Inflammatory macrophage treated with lipopolysaccharide for 4 hours (primary cell): Measurements from ENCODE around the gene CT83.

ENCODE experiments used
- DNase-seq: peaks from one replicate; pipeline ENCODE4 v3.0.0-alpha.2; 2020

Gene CT83

GRCh38 chrX:116462822-116463221, at the start of gene CT83:
TSS of gene CT83 (minus strand) at chrX:116462976. CDS start at chrX:116462856, 120 bp downstream.
- DNase-seq: no peak

GRCh38 chrX:116499780-116500179, 37.0 kb upstream of the CT83 start:
- no peak for DNase-seq

GRCh38 chrX:116493271-116493670, 30.5 kb upstream of the CT83 start:
- DNase-seq: no peak

- no peak for DNase-seq
Measured at GRCh38 chrX:116490104-116490503, 27.3 kb upstream of the CT83 start.

GRCh38 chrX:116480059-116480458, 17.3 kb upstream of the CT83 start:
- no peak for DNase-seq

- no peak for DNase-seq
Measured at GRCh38 chrX:116449156-116449555, 13.6 kb downstream of the CT83 start.

- no peak for DNase-seq
Measured at GRCh38 chrX:116436358-116436816, 26.4 kb downstream of the CT83 start, which contains the start of gene SLC6A14. TSS of gene SLC6A14 (plus strand) at chrX:116436606. CDS start at chrX:116436710, 104 bp downstream.

- DNase-seq: no peak
Measured at GRCh38 chrX:116435597-116435996, 27.2 kb downstream of the CT83 start.

GRCh38 chrX:116427978-116428377, 34.8 kb downstream of the CT83 start:
- DNase-seq: no peak

- DNase-seq: no peak
Measured at GRCh38 chrX:116417968-116418367, 44.8 kb downstream of the CT83 start.

GRCh38 chrX:116417214-116417613, 45.6 kb downstream of the CT83 start:
- no peak for DNase-seq

- DNase-seq: no peak
Measured at GRCh38 chrX:116413273-116413672, 49.5 kb downstream of the CT83 start.
